HG03159 (cell line): Measurements from ENCODE around the gene ZNF775.
"Not testable (repeated sequence)": the region's sequence is repeated elsewhere in the genome, so short reads cannot be mapped to it uniquely, and the experiment has no call there.

Experiments
- ATAC-seq: cut with Tn5 transposase; IDR thresholded peaks from one replicate; pipeline ENCODE4 v1.9.1; 2021; ENCODE audit warnings: mild to moderate bottlenecking, moderate library complexity; ENCODE audit not compliant: unreplicated experiment

Gene ZNF775

GRCh38 chr7:150382123-150382843 lies 3.2 kb downstream of the ZNF775 start:
- no peak for ATAC-seq

GRCh38 chr7:150382844-150383225 lies 3.7 kb downstream of the ZNF775 start:
- ATAC-seq: no peak

GRCh38 chr7:150383710-150384397 lies 4.7 kb downstream of the ZNF775 start:
- ATAC-seq: no peak

- no peak for ATAC-seq
Observed at GRCh38 chr7:150384406-150385301, 5.5 kb downstream of the ZNF775 start.

- ATAC-seq: no peak
Observed at GRCh38 chr7:150385302-150385723, 6.2 kb downstream of the ZNF775 start.

- ATAC-seq: not testable (repeated sequence)
Observed at GRCh38 chr7:150385884-150386283, 6.8 kb downstream of the ZNF775 start.

- ATAC-seq: no peak
Observed at GRCh38 chr7:150388306-150388705, 9.2 kb downstream of the ZNF775 start.

GRCh38 chr7:150388709-150389531 lies 9.8 kb downstream of the ZNF775 start:
- ATAC-seq: no peak

GRCh38 chr7:150389532-150389816 lies 10.3 kb downstream of the ZNF775 start:
- ATAC-seq: no peak

- no peak for ATAC-seq
Observed at GRCh38 chr7:150390205-150390604, 11.1 kb downstream of the ZNF775 start.

- ATAC-seq: no peak
Observed at GRCh38 chr7:150393325-150393724, 14.2 kb downstream of the ZNF775 start.

- no peak for ATAC-seq
Observed at GRCh38 chr7:150396426-150396825, 17.3 kb downstream of the ZNF775 start.

GRCh38 chr7:150396851-150397260 lies 17.7 kb downstream of the ZNF775 start:
- no peak for ATAC-seq

GRCh38 chr7:150397346-150398107 lies 18.4 kb downstream of the ZNF775 start:
- ATAC-seq: no peak

- no peak for ATAC-seq
Observed at GRCh38 chr7:150398108-150398964, 19.2 kb downstream of the ZNF775 start.

- no peak for ATAC-seq
Observed at GRCh38 chr7:150398965-150399320, 19.8 kb downstream of the ZNF775 start.

GRCh38 chr7:150399421-150400007 lies 20.4 kb downstream of the ZNF775 start:
- ATAC-seq: no peak

- no peak for ATAC-seq
Observed at GRCh38 chr7:150400008-150400787, 21.1 kb downstream of the ZNF775 start.
